Loucy (cell line): ENCODE data around the gene ZNF398.

Experiments used
- H2AFZ ChIP-seq: fragments of 200-600 bp; sonication (generic); 2 replicates; pipeline ENCODE4 v1.6.0; 2016; ENCODE audit warnings: antibody characterized with exemption, mild to moderate bottlenecking, low read length, moderate library complexity
- H3F3A ChIP-seq: fragments of 200-600 bp; 2 replicates; pipeline ENCODE4 v1.6.0; 2016; ENCODE audit warnings: antibody characterized with exemption, low read depth, mild to moderate bottlenecking
- H3K27me3 ChIP-seq: fragments of 200-600 bp; sonication (generic); 2 replicates; pipeline ENCODE4 v1.6.1; 2014; ENCODE audit warnings: low read length, mild to moderate bottlenecking; ENCODE audit not compliant: insufficient read depth, poor library complexity, severe bottlenecking
- H3K36me3 ChIP-seq: fragments of 200-600 bp; sonication (generic); 2 replicates; pipeline ENCODE4 v1.6.1; 2016; ENCODE audit warnings: low read length; ENCODE audit not compliant: insufficient read depth
- H3K4me1 ChIP-seq: fragments of 200-600 bp; sonication (generic); 2 replicates; pipeline ENCODE4 v1.5.1; 2014; ENCODE audit warnings: low read length, mild to moderate bottlenecking; ENCODE audit not compliant: insufficient read depth, poor library complexity, severe bottlenecking
- H3K4me2 ChIP-seq: fragments of 200-600 bp; sonication (generic); 2 replicates; pipeline ENCODE4 v1.6.0; 2014; ENCODE audit warnings: antibody characterized with exemption, low read length, low read depth, mild to moderate bottlenecking; ENCODE audit not compliant: poor library complexity, severe bottlenecking
- H3K4me3 ChIP-seq: fragments of 200-600 bp; sonication (generic); 2 replicates; pipeline ENCODE4 v1.5.1; 2014; ENCODE audit warnings: low read length, mild to moderate bottlenecking, mixed read lengths; ENCODE audit not compliant: poor library complexity, severe bottlenecking
- H3K79me2 ChIP-seq: fragments of 200-600 bp; sonication (generic); 2 replicates; pipeline ENCODE4 v1.6.1; 2014; ENCODE audit warnings: low read length; ENCODE audit not compliant: insufficient read depth
- H3K9ac ChIP-seq: fragments of 200-600 bp; sonication (generic); 2 replicates; pipeline ENCODE4 v1.6.0; 2014; ENCODE audit warnings: mild to moderate bottlenecking, low read depth, low read length, moderate library complexity; ENCODE audit not compliant: poor library complexity, severe bottlenecking
- H3K9me2 ChIP-seq: fragments of 200-600 bp; sonication (generic); replicated peaks from 2 replicates; pipeline ENCODE4 v1.6.1; 2016; ENCODE audit warnings: low read depth, low read length, mixed read lengths
- H3K9me3 ChIP-seq: fragments of 200-600 bp; sonication (generic); 2 replicates; pipeline ENCODE4 v1.6.1; 2014; ENCODE audit warnings: mild to moderate bottlenecking, antibody characterized with exemption, low read length, low read depth; ENCODE audit not compliant: insufficient read depth
- H4K20me1 ChIP-seq: fragments of 200-600 bp; sonication (generic); 2 replicates; pipeline ENCODE4 v1.6.0; 2014; ENCODE audit warnings: antibody characterized with exemption, low read length, mild to moderate bottlenecking; ENCODE audit not compliant: insufficient read depth, poor library complexity, severe bottlenecking
- EZH2phosphoT487 ChIP-seq: fragments of 200-600 bp; IDR thresholded peaks from 2 replicates; pipeline ENCODE4 v1.6.1; 2018; ENCODE audit warnings: antibody characterized with exemption, mild to moderate bottlenecking, moderate library complexity, borderline replicate concordance
- TF ChIP-seq, protein P1 (sequence below): fragments of 200-600 bp; sonication (generic); conservative IDR thresholded peaks from 2 replicates; pipeline ENCODE4 v1.5.1; 2014; ENCODE audit warnings: mild to moderate bottlenecking, antibody characterized with exemption, low read length

The ZNF398 gene

DNA sequence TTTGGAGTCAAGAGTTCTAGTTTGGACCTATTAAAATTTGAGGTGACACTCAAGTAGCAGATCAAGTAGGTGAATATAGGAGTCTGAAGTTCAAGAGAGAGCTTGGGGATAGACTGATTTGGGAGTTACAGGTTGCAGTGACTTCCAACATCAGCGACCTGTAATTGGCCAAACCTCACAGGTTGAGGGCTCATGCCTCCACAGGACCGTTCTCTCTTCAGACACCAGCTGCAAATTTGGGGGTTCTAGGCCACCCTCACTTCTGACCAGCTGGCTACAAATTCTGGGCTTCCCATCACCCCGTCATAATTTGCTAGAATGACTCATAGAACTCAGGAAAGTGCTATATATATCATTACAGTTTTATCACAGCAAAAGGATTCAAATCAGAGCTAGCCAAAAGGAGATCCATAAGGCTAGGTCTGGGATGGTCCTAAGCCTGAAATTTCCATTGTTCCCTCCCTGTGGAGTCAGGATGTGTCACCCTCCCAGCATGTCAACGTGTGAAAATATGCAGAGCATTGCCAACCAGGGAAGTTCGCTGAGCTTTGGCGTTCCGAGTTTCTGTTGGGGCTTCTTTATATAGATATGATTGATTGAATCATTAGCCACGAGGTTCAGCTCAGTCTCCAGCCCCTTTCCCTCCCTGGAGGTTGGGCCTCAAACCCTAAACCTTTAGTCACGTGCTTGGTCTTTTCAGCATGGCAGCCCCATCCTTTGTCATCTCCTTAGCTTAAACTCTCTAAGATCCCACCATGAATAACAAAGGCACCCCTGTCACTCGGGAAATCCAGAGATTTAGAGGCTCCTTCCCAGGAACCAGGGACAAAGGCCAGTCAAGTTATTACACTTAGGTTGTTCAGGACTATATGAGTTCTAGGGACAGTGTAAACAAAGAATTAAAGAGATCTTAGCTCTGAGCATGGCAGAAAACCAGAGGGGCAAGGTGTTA lies 71.5 kb downstream of the ZNF398 start:
- no peak overlapping the region for H3K9ac ChIP-seq
- H3K9me2 ChIP-seq, result no peaks in the 10 kb centered on the region
- H3K36me3 ChIP-seq, result peaks cover 78% of the 10 kb centered on the region; the same call in 1 of the 2 replicates
- no peaks in the 10 kb centered on the region for H3K4me1 ChIP-seq
- H3K79me2 ChIP-seq, result no peaks in the 10 kb centered on the region
- no peaks in the 10 kb centered on the region for H4K20me1 ChIP-seq
- no peaks in the 10 kb centered on the region for H3K27me3 ChIP-seq
- no peaks in the 10 kb centered on the region for H3F3A ChIP-seq
- H3K4me2 ChIP-seq, result no peak overlapping the region
- H2AFZ ChIP-seq, result no peak overlapping the region
- H3K4me3 ChIP-seq, result no peak overlapping the region
- no peaks in the 10 kb centered on the region for H3K9me3 ChIP-seq
- TF ChIP-seq, protein P1, sequence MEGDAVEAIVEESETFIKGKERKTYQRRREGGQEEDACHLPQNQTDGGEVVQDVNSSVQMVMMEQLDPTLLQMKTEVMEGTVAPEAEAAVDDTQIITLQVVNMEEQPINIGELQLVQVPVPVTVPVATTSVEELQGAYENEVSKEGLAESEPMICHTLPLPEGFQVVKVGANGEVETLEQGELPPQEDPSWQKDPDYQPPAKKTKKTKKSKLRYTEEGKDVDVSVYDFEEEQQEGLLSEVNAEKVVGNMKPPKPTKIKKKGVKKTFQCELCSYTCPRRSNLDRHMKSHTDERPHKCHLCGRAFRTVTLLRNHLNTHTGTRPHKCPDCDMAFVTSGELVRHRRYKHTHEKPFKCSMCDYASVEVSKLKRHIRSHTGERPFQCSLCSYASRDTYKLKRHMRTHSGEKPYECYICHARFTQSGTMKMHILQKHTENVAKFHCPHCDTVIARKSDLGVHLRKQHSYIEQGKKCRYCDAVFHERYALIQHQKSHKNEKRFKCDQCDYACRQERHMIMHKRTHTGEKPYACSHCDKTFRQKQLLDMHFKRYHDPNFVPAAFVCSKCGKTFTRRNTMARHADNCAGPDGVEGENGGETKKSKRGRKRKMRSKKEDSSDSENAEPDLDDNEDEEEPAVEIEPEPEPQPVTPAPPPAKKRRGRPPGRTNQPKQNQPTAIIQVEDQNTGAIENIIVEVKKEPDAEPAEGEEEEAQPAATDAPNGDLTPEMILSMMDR, result no peak
- TF ChIP-seq EZH2phosphoT487, result no peak

DNA sequence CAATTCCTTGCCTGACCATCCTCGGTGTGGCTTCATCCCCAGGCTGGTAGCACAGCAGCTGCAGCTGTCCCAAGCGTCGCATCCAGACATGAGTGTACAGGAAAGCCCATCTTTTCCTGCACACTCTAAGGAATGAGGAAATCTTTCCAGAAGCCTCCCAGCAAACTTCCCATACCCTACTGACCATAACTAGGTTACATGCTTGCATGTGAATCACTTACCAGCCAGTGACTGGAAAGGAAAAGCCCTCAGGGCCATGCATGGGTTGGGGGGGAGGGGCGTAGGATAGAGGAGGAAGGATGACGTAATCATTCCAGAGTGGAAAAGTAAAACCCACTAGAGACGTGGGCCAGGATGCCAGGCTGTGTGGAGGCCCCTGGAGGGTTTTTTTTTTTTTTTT lies 73.3 kb downstream of the ZNF398 start:
- Histone ChIP-seq H3K4me2 (no peak overlapping the region), H4K20me1 (no peaks in the 10 kb centered on the region), H3F3A (no peaks in the 10 kb centered on the region), H2AFZ (no peak overlapping the region), H3K4me3 (no peak overlapping the region), H3K9ac (no peak overlapping the region), H3K9me3 (no peaks in the 10 kb centered on the region), H3K27me3 (no peaks in the 10 kb centered on the region), H3K9me2 (no peaks in the 10 kb centered on the region), H3K4me1 (no peaks in the 10 kb centered on the region), H3K36me3 (peaks cover 74% of the 10 kb centered on the region; the same call in 1 of the 2 replicates), H3K79me2 (no peaks in the 10 kb centered on the region)
- TF ChIP-seq EZH2phosphoT487, result no peak
- TF ChIP-seq, protein P1, result no peak

- Histone ChIP-seq H3K36me3 (peaks cover 59% of the 10 kb centered on the region; the same call in 1 of the 2 replicates), H3K4me1 (no peaks in the 10 kb centered on the region), H3K4me3 (no peak overlapping the region), H3K9me2 (no peaks in the 10 kb centered on the region), H3K27me3 (no peaks in the 10 kb centered on the region), H3K4me2 (no peak overlapping the region), H3K9ac (no peak overlapping the region), H2AFZ (no peak overlapping the region), H3K9me3 (no peaks in the 10 kb centered on the region), H4K20me1 (no peaks in the 10 kb centered on the region), H3F3A (no peaks in the 10 kb centered on the region), H3K79me2 (no peaks in the 10 kb centered on the region)
- TF ChIP-seq, protein P1, result no peak
- TF ChIP-seq EZH2phosphoT487, result no peak
Measured at GRCh38 chr7:149223176-149223575, 75.9 kb downstream of the ZNF398 start.
